ENCODE measurements around the gene STXBP5L.

DNA sequence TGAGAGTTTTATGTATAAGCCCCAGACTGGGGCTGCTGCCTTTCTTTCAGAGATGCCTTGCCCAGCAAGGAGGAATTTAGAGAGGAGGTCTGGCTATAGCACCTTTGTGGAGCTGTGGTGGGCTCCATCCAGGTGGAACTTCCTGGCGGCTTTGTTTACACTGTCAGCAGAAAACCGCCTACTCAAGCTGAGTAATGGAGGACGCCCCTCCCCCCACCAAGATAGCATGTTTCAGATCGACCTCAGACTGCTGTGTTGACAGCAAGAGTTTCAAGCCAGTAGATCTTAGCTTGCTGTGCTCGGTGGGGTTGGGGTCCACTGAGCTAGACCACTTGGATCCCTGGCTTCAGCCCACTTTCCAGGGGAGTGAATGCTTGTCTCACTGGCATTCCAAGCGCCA is 155.6 kb downstream of the STXBP5L start:
- TF ChIP-seq NFIC (IDR thresholded peaks at IDR 0.05; ENCODE audit: low read depth, low read length) (no peak), MYC (IDR thresholded peaks at IDR 0.05; ENCODE audit: insufficient read depth, insufficient read length, insufficient replicate concordance, low read length, severe bottlenecking) (no peak), CREB1 (IDR thresholded peaks at IDR 0.05; ENCODE audit: low read depth) (no peak), TAF1 (IDR thresholded peaks at IDR 0.05; ENCODE audit: borderline replicate concordance, low read depth, low read length) (no peak), EP300 (IDR thresholded peaks at IDR 0.05; ENCODE audit: borderline replicate concordance in 1 of 2, control insufficient read depth in 1 of 2, low read depth in 2 of 2, low read length in 2 of 2) (no peak), CBX3 (IDR thresholded peaks at IDR 0.05; ENCODE audit: borderline replicate concordance, low read depth) (no peak), SP1 (IDR thresholded peaks at IDR 0.05; ENCODE audit: low read depth, low read length) (no peak), YBX1 (IDR thresholded peaks at IDR 0.05) (no peak), PAX5 (IDR thresholded peaks at IDR 0.05; ENCODE audit: borderline replicate concordance, low read depth, low read length) (no peak)
- TF ChIP-seq, protein P1, sequence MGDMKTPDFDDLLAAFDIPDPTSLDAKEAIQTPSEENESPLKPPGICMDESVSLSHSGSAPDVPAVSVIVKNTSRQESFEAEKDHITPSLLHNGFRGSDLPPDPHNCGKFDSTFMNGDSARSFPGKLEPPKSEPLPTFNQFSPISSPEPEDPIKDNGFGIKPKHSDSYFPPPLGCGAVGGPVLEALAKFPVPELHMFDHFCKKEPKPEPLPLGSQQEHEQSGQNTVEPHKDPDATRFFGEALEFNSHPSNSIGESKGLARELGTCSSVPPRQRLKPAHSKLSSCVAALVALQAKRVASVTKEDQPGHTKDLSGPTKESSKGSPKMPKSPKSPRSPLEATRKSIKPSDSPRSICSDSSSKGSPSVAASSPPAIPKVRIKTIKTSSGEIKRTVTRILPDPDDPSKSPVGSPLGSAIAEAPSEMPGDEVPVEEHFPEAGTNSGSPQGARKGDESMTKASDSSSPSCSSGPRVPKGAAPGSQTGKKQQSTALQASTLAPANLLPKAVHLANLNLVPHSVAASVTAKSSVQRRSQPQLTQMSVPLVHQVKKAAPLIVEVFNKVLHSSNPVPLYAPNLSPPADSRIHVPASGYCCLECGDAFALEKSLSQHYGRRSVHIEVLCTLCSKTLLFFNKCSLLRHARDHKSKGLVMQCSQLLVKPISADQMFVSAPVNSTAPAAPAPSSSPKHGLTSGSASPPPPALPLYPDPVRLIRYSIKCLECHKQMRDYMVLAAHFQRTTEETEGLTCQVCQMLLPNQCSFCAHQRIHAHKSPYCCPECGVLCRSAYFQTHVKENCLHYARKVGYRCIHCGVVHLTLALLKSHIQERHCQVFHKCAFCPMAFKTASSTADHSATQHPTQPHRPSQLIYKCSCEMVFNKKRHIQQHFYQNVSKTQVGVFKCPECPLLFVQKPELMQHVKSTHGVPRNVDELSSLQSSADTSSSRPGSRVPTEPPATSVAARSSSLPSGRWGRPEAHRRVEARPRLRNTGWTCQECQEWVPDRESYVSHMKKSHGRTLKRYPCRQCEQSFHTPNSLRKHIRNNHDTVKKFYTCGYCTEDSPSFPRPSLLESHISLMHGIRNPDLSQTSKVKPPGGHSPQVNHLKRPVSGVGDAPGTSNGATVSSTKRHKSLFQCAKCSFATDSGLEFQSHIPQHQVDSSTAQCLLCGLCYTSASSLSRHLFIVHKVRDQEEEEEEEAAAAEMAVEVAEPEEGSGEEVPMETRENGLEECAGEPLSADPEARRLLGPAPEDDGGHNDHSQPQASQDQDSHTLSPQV (IDR thresholded peaks at IDR 0.05): no peak
- TF ChIP-seq, protein P2, sequence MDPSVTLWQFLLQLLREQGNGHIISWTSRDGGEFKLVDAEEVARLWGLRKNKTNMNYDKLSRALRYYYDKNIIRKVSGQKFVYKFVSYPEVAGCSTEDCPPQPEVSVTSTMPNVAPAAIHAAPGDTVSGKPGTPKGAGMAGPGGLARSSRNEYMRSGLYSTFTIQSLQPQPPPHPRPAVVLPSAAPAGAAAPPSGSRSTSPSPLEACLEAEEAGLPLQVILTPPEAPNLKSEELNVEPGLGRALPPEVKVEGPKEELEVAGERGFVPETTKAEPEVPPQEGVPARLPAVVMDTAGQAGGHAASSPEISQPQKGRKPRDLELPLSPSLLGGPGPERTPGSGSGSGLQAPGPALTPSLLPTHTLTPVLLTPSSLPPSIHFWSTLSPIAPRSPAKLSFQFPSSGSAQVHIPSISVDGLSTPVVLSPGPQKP (IDR thresholded peaks at IDR 0.05; ENCODE audit: low read depth, low read length): no peak
- TF ChIP-seq, protein P3, sequence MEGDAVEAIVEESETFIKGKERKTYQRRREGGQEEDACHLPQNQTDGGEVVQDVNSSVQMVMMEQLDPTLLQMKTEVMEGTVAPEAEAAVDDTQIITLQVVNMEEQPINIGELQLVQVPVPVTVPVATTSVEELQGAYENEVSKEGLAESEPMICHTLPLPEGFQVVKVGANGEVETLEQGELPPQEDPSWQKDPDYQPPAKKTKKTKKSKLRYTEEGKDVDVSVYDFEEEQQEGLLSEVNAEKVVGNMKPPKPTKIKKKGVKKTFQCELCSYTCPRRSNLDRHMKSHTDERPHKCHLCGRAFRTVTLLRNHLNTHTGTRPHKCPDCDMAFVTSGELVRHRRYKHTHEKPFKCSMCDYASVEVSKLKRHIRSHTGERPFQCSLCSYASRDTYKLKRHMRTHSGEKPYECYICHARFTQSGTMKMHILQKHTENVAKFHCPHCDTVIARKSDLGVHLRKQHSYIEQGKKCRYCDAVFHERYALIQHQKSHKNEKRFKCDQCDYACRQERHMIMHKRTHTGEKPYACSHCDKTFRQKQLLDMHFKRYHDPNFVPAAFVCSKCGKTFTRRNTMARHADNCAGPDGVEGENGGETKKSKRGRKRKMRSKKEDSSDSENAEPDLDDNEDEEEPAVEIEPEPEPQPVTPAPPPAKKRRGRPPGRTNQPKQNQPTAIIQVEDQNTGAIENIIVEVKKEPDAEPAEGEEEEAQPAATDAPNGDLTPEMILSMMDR (IDR thresholded peaks at IDR 0.05 in 2 of 3, conservative IDR thresholded peaks at IDR 0.05 in 1 of 3; ENCODE audit: control insufficient read depth in 2 of 3, extremely low read depth in 1 of 3, insufficient read depth in 1 of 3, low read depth in 3 of 3, low read length in 3 of 3): no peak
